OCI-LY1 (cell line): ENCODE measurements around the gene MARCHF10.

Source experiments
- H2AFZ ChIP-seq: fragments of 200-600 bp; sonication (generic), shearing (Covaris generic); 2 replicates; pipeline ENCODE4 v1.6.0; 2014; ENCODE audit warnings: antibody characterized with exemption, mild to moderate bottlenecking, low read length
- H3F3A ChIP-seq: fragments of 200-600 bp; sonication (generic), shearing (Covaris generic); 2 replicates; pipeline ENCODE4 v1.6.0; 2014; ENCODE audit warnings: mild to moderate bottlenecking, antibody characterized with exemption, low read length, moderate library complexity; ENCODE audit not compliant: insufficient read depth
- H3K27ac ChIP-seq: fragments of 200-600 bp; sonication (generic); 2 replicates; pipeline ENCODE4 v1.5.1; 2014; ENCODE audit warnings: low read length, mixed run types, mild to moderate bottlenecking, low read depth; ENCODE audit not compliant: poor library complexity, severe bottlenecking
- H3K27me3 ChIP-seq: fragments of 200-600 bp; sonication (generic); 2 replicates; pipeline ENCODE4 v1.6.0; 2014; ENCODE audit warnings: antibody characterized with exemption, mild to moderate bottlenecking, low read length, moderate library complexity; ENCODE audit not compliant: insufficient read depth
- H3K36me3 ChIP-seq: fragments of 200-600 bp; sonication (generic); 2 replicates; pipeline ENCODE4 v1.6.1; 2014; ENCODE audit warnings: mild to moderate bottlenecking, antibody characterized with exemption, low read length, moderate library complexity, mixed read lengths; ENCODE audit not compliant: insufficient read depth
- H3K4me1 ChIP-seq: fragments of 200-600 bp; sonication (generic); 2 replicates; pipeline ENCODE4 v1.5.1; 2014; ENCODE audit warnings: mild to moderate bottlenecking, low read length, moderate library complexity; ENCODE audit not compliant: insufficient read depth, severe bottlenecking
- H3K4me2 ChIP-seq: fragments of 200-600 bp; sonication (generic), shearing (Covaris generic); 2 replicates; pipeline ENCODE4 v1.6.1; 2014; ENCODE audit warnings: low read length
- H3K4me3 ChIP-seq: fragments of 200-600 bp; sonication (generic); 2 replicates; pipeline ENCODE4 v1.5.1; 2014; ENCODE audit warnings: low read length, low read depth, mild to moderate bottlenecking, mixed read lengths; ENCODE audit not compliant: poor library complexity, severe bottlenecking
- H3K79me2 ChIP-seq: fragments of 200-600 bp; shearing (Covaris generic); 2 replicates; pipeline ENCODE4 v1.6.1; 2016; ENCODE audit warnings: mixed run types, low read length, mixed read lengths; ENCODE audit not compliant: insufficient read depth
- H3K9ac ChIP-seq: fragments of 200-600 bp; sonication (generic), shearing (Covaris generic); 2 replicates; pipeline ENCODE4 v1.6.1; 2014; ENCODE audit warnings: mild to moderate bottlenecking, low read length, mixed read lengths
- H3K9me2 ChIP-seq: fragments of 200-600 bp; sonication (generic), shearing (Covaris generic); 2 replicates; pipeline ENCODE4 v1.6.1; 2014; ENCODE audit warnings: low read depth, mild to moderate bottlenecking, low read length, mixed read lengths
- H3K9me3 ChIP-seq: fragments of 200-600 bp; shearing (Covaris generic); 2 replicates; pipeline ENCODE4 v1.6.1; 2014; ENCODE audit warnings: low read length, mixed read lengths
- H4K20me1 ChIP-seq: fragments of 200-600 bp; sonication (generic), shearing (Covaris generic); 2 replicates; pipeline ENCODE4 v1.6.0; 2016; ENCODE audit warnings: mild to moderate bottlenecking, low read length; ENCODE audit not compliant: insufficient read depth
- EZH2 ChIP-seq: fragments of 200-600 bp; sonication (generic), shearing (Covaris generic); IDR thresholded peaks from 2 replicates; pipeline ENCODE4 v1.8.0; 2017; ENCODE audit warnings: borderline replicate concordance, mixed run types, mild to moderate bottlenecking, antibody characterized with exemption, low read length, moderate library complexity, mixed read lengths
- TF ChIP-seq, protein P1 (sequence below): fragments of 200-600 bp; sonication (generic), shearing (Covaris generic); IDR thresholded peaks from 2 replicates; pipeline ENCODE4 v1.5.1; 2017; ENCODE audit warnings: mild to moderate bottlenecking, antibody characterized with exemption, low read length, moderate library complexity, mixed read lengths

MARCHF10 gene

DNA sequence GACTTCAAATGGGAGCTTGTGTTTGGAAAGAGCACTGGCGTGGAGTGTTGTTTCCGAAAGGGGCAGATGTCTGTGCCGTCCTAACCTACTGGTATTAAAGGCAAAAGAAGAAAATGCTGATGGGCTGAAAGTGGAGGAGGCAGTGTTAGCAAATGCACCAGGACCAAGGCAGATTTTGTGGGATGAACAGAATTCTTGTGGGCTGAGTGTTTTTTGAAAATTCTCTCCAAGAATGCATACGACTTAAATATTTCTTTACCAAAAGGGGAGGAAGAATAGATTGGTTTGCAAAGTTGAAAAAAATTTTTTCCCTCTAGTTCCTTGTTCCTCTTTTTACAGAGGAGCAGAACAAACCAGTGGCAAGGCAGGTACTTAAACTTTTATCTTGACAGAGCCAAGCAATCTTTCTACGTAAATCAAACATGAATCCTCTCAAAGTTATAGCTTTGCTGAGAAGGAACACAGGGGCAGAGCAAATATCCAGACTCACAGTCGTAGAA, 16.8 kb downstream of the MARCHF10 start:
- TF ChIP-seq, protein P1, sequence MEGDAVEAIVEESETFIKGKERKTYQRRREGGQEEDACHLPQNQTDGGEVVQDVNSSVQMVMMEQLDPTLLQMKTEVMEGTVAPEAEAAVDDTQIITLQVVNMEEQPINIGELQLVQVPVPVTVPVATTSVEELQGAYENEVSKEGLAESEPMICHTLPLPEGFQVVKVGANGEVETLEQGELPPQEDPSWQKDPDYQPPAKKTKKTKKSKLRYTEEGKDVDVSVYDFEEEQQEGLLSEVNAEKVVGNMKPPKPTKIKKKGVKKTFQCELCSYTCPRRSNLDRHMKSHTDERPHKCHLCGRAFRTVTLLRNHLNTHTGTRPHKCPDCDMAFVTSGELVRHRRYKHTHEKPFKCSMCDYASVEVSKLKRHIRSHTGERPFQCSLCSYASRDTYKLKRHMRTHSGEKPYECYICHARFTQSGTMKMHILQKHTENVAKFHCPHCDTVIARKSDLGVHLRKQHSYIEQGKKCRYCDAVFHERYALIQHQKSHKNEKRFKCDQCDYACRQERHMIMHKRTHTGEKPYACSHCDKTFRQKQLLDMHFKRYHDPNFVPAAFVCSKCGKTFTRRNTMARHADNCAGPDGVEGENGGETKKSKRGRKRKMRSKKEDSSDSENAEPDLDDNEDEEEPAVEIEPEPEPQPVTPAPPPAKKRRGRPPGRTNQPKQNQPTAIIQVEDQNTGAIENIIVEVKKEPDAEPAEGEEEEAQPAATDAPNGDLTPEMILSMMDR = no peak
- no peak for TF ChIP-seq EZH2
- Histone ChIP-seq H2AFZ (no peak overlapping the region), H3K36me3 (no peaks in the 10 kb centered on the region), H3K4me3 (no peak overlapping the region), H4K20me1 (no peaks in the 10 kb centered on the region), H3K9ac (no peak overlapping the region), H3K4me1 (no peaks in the 10 kb centered on the region), H3F3A (no peaks in the 10 kb centered on the region), H3K27me3 (no peaks in the 10 kb centered on the region), H3K9me3 (no peaks in the 10 kb centered on the region), H3K27ac (no peak overlapping the region), H3K9me2 (no peaks in the 10 kb centered on the region), H3K79me2 (no peaks in the 10 kb centered on the region), H3K4me2 (no peak overlapping the region)

DNA sequence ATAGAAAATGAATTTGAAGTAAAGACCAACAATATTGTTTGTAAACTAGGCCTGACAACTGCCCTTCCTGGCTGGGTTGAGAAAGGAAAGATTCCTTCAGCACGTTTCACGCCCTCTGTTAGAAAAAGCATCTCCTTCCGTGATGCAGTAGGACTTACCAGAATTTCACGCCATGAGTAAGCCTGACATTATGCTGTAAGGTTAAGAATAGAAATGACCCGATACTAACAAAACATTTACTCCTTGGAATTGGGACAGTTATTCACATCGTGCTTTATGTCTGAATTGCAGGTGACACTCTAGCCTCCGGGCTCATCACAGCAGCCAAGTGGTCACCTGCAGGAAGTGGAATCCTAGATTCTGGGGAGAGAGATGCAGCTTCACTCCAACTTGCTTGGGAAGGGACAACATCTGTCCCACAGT, 17.5 kb downstream of the MARCHF10 start:
- Histone ChIP-seq H3K9me2 (no peaks in the 10 kb centered on the region), H4K20me1 (no peaks in the 10 kb centered on the region), H3K9ac (no peak overlapping the region), H3K27ac (no peak overlapping the region), H3K4me2 (no peak overlapping the region), H2AFZ (no peak overlapping the region), H3K4me3 (no peak overlapping the region), H3K36me3 (no peaks in the 10 kb centered on the region), H3K4me1 (no peaks in the 10 kb centered on the region), H3K27me3 (no peaks in the 10 kb centered on the region), H3K79me2 (no peaks in the 10 kb centered on the region), H3K9me3 (no peaks in the 10 kb centered on the region), H3F3A (no peaks in the 10 kb centered on the region)
- no peak for TF ChIP-seq EZH2
- TF ChIP-seq, protein P1 = no peak

DNA sequence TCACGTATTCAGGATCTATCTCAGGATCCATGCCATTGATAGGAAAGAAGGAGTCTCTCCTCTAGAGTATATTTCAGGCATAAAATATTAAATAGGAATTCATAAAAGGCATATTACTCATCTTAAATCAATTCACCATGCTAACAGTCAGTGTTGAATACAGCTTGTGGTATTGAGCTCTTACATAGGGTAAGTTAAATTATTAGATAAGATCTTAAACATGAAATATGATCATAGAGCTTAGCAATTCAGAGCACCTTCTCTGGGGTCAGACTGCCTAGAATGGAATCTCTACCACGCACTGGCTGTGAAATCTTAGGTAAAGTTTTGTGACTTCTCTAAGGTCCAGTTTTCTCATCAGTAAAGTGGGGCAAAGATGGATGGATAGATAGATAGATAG, 20.7 kb downstream of the MARCHF10 start:
- Histone ChIP-seq H3K4me1 (no peaks in the 10 kb centered on the region), H3K9ac (no peak overlapping the region), H2AFZ (no peak overlapping the region), H3F3A (no peaks in the 10 kb centered on the region), H3K27me3 (no peaks in the 10 kb centered on the region), H3K4me3 (no peak overlapping the region), H4K20me1 (no peaks in the 10 kb centered on the region), H3K27ac (no peak overlapping the region), H3K36me3 (no peaks in the 10 kb centered on the region), H3K9me3 (no peaks in the 10 kb centered on the region), H3K9me2 (no peaks in the 10 kb centered on the region), H3K79me2 (no peaks in the 10 kb centered on the region), H3K4me2 (no peak overlapping the region)
- TF ChIP-seq, protein P1 = no peak
- no peak for TF ChIP-seq EZH2
